SK-N-MC (cell line): Measurements from ENCODE around the gene PPOX.

Experiments
- DNase-seq: peaks from one replicate; pipeline ENCODE4 v3.0.0-alpha.2; 2011; ENCODE audit warnings: low read depth, low spot score
- H3K27ac ChIP-seq: fragments of 200-600 bp; sonication (generic); 2 replicates; pipeline ENCODE4 v1.5.1; 2016; ENCODE audit warnings: mixed run types
- H3K36me3 ChIP-seq: fragments of 200-600 bp; sonication (generic); 2 replicates; pipeline ENCODE4 v1.6.1; 2017; ENCODE audit warnings: antibody characterized with exemption, low read length, mixed read lengths; ENCODE audit not compliant: insufficient read depth
- H3K4me3 ChIP-seq: fragments of 200-600 bp; sonication (generic); 2 replicates; pipeline ENCODE4 v1.5.1; 2016
- H3K9ac ChIP-seq: fragments of 200-600 bp; sonication (generic); 2 replicates; pipeline ENCODE4 v1.8.0; 2017; ENCODE audit warnings: mixed run types, mixed read lengths; ENCODE audit not compliant: insufficient read length
- H3K9me3 ChIP-seq: fragments of 200-600 bp; sonication (generic); 2 replicates; pipeline ENCODE4 v1.6.1; 2017; ENCODE audit warnings: low read depth, mild to moderate bottlenecking, antibody characterized with exemption, low read length, moderate library complexity, mixed read lengths
- EZH2 ChIP-seq: fragments of 200-600 bp; sonication (generic); IDR thresholded peaks from one replicate; pipeline ENCODE4 v1.6.1; 2017; ENCODE audit warnings: antibody characterized with exemption
- FOXP2 ChIP-seq: optimal IDR thresholded peaks from 2 replicates; pipeline ENCODE3; 2011; ENCODE audit warnings: mild to moderate bottlenecking, moderate library complexity; ENCODE audit not compliant: insufficient read depth; ENCODE audit errors: extremely low read length, control extremely low read depth
- POLR2AphosphoS5 ChIP-seq: IDR thresholded peaks from 2 replicates; pipeline ENCODE4 v1.6.1; 2012; ENCODE audit warnings: mild to moderate bottlenecking, low read depth, low read length, borderline replicate concordance

The PPOX gene

GRCh38 chr1:161216945-161217712, 50.9 kb downstream of the PPOX start:
- TF ChIP-seq POLR2AphosphoS5 = no peak
- TF ChIP-seq FOXP2 = no peak
- no peak for TF ChIP-seq EZH2
- no peaks in the 10 kb centered on the region for H3K9me3 ChIP-seq
- no peak overlapping the region for H3K9ac ChIP-seq
- DNase-seq = no peak
- H3K27ac ChIP-seq = peak overlapping the region; percentile 44
- H3K36me3 ChIP-seq = peaks cover 28% of the 10 kb centered on the region
- no peak overlapping the region for H3K4me3 ChIP-seq

DNA sequence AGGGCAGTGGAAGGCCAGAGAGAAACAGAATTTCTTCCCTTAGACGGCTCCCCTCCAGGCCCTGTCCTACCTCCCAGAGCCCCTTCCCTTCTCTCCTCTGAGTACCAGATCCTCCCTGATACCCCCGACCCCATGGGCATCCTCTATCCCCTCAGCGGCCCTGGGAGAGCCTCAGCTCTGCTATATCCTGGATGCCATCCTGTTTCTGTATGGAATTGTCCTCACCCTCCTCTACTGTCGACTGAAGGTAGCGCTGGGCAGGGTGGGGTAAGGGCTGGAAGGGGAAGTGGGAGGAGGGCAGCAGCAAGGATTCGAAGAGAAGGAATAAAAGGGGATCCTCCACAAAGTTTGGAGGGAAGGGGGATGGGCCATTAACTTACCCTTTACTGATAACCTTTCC, 51.6 kb downstream of the PPOX start:
- TF ChIP-seq FOXP2 = no peak
- TF ChIP-seq POLR2AphosphoS5 = no peak
- TF ChIP-seq EZH2 = no peak
- DNase-seq = no peak
- H3K9ac ChIP-seq = no peak overlapping the region
- H3K27ac ChIP-seq = no peak overlapping the region
- H3K4me3 ChIP-seq = no peak overlapping the region
- no peaks in the 10 kb centered on the region for H3K9me3 ChIP-seq
- H3K36me3 ChIP-seq = peaks cover 22% of the 10 kb centered on the region

- Histone ChIP-seq H3K9ac (no peak overlapping the region), H3K9me3 (no peaks in the 10 kb centered on the region), H3K36me3 (peaks cover 15% of the 10 kb centered on the region), H3K4me3 (no peak overlapping the region), H3K27ac (no peak overlapping the region)
- TF ChIP-seq EZH2 (no peak), FOXP2 (no peak), POLR2AphosphoS5 (no peak)
- no peak for DNase-seq
These were observed 52.3 kb downstream of the PPOX start for GRCh38 chr1:161218301-161219077.

GRCh38 chr1:161219078-161219892, 53.1 kb downstream of the PPOX start:
- TF ChIP-seq FOXP2 = no peak
- no peak overlapping the region for H3K27ac ChIP-seq
- no peak overlapping the region for H3K9ac ChIP-seq
- H3K36me3 ChIP-seq = peaks cover 7% of the 10 kb centered on the region; the same call in 1 of the 2 replicates
- no peaks in the 10 kb centered on the region for H3K9me3 ChIP-seq
- no peak for DNase-seq
- no peak overlapping the region for H3K4me3 ChIP-seq

DNA sequence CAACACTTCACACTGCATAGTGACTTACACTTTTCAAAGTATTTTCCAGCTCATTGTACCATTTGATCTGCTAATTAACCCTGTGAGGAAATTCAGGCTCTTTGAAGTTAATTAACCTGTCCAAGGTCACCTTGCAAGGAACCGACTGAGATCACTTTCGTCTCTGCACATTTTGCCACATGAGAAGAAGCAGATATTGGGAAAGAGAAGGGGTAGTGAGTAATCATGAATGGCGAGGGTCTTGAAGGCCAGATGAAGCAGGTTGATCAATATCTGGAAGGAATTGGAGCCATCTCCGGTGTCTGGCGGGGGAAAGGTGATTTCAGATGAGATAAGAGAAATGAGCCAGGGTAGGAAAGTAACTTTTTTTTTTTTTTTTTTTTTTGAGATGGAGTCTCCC, 53.8 kb downstream of the PPOX start:
- peaks cover 4% of the 10 kb centered on the region; the same call in 1 of the 2 replicates for H3K36me3 ChIP-seq
- no peak for DNase-seq
- no peak overlapping the region for H3K9ac ChIP-seq
- no peak overlapping the region for H3K27ac ChIP-seq
- no peak overlapping the region for H3K4me3 ChIP-seq
- TF ChIP-seq FOXP2 = no peak
- no peak for TF ChIP-seq POLR2AphosphoS5
- no peak for TF ChIP-seq EZH2
- H3K9me3 ChIP-seq = no peaks in the 10 kb centered on the region
